GM19099 (cell line): Measurements from ENCODE around the gene ARHGAP45.

Experiments
- POLR2A ChIP-seq: IDR thresholded peaks from 3 replicates; pipeline ENCODE4 v1.6.1; 2011; ENCODE audit warnings: low read depth; ENCODE audit not compliant: insufficient read length; ENCODE audit errors: extremely low read depth

Gene ARHGAP45

GRCh38 chr19:1115646-1116420, 48.9 kb downstream of the ARHGAP45 start:
- TF ChIP-seq POLR2A: no peak

- TF ChIP-seq POLR2A: no peak
Measured at GRCh38 chr19:1116726-1117581, 50.0 kb downstream of the ARHGAP45 start.

- no peak for TF ChIP-seq POLR2A
Measured at GRCh38 chr19:1117654-1118053, 50.7 kb downstream of the ARHGAP45 start.

GRCh38 chr19:1118999-1119398, 52.0 kb downstream of the ARHGAP45 start:
- TF ChIP-seq POLR2A: no peak

- no peak for TF ChIP-seq POLR2A
Measured at GRCh38 chr19:1119475-1120217, 52.7 kb downstream of the ARHGAP45 start.

- no peak for TF ChIP-seq POLR2A
Measured at GRCh38 chr19:1121395-1121794, 54.4 kb downstream of the ARHGAP45 start.

- no peak for TF ChIP-seq POLR2A
Measured at GRCh38 chr19:1122021-1122971, 55.3 kb downstream of the ARHGAP45 start.

GRCh38 chr19:1122972-1123363, 56.0 kb downstream of the ARHGAP45 start:
- no peak for TF ChIP-seq POLR2A

GRCh38 chr19:1123381-1123780, 56.4 kb downstream of the ARHGAP45 start:
- TF ChIP-seq POLR2A: no peak

GRCh38 chr19:1123885-1124677, 57.1 kb downstream of the ARHGAP45 start:
- no peak for TF ChIP-seq POLR2A

GRCh38 chr19:1125601-1126467, 58.9 kb downstream of the ARHGAP45 start:
- no peak for TF ChIP-seq POLR2A

GRCh38 chr19:1126984-1127760, 60.2 kb downstream of the ARHGAP45 start:
- no peak for TF ChIP-seq POLR2A
